GM12891 (cell line): ENCODE results near the gene NPEPPS.

Experiments used
- DNase-seq: peaks from one replicate; pipeline ENCODE4 v3.0.0; 2011; ENCODE audit warnings: low spot score; ENCODE audit not compliant: insufficient read length
- FAIRE-seq: peaks from 2 replicates; lab custom pipeline; 2011; peaks lifted over from hg19 to GRCh38; lab: Jason Lieb, UNC
- PAX5 ChIP-seq: IDR thresholded peaks from 2 replicates; pipeline ENCODE4 v1.6.1; 2011; ENCODE audit warnings: low read length, moderate library complexity, mild to moderate bottlenecking; ENCODE audit not compliant: insufficient read depth, severe bottlenecking
- POLR2A ChIP-seq: IDR thresholded peaks from 2 replicates; pipeline ENCODE4 v1.6.1; 2011; ENCODE audit warnings: low read depth, low read length, control low read depth
- POLR2AphosphoS5 ChIP-seq: IDR thresholded peaks from 2 replicates; pipeline ENCODE4 v1.6.1; 2011; ENCODE audit warnings: low read depth, low read length, control low read depth
- POU2F2 ChIP-seq: IDR thresholded peaks from 2 replicates; pipeline ENCODE4 v1.6.1; 2011; ENCODE audit warnings: low read depth, mild to moderate bottlenecking, control low read depth, low read length, moderate library complexity
- SPI1 ChIP-seq: IDR thresholded peaks from 2 replicates; pipeline ENCODE4 v1.6.1; 2011; ENCODE audit warnings: low read depth, low read length, control low read depth
- TAF1 ChIP-seq: IDR thresholded peaks from 2 replicates; pipeline ENCODE4 v1.6.1; 2011; ENCODE audit warnings: low read depth, low read length, control low read depth

The NPEPPS gene

DNA sequence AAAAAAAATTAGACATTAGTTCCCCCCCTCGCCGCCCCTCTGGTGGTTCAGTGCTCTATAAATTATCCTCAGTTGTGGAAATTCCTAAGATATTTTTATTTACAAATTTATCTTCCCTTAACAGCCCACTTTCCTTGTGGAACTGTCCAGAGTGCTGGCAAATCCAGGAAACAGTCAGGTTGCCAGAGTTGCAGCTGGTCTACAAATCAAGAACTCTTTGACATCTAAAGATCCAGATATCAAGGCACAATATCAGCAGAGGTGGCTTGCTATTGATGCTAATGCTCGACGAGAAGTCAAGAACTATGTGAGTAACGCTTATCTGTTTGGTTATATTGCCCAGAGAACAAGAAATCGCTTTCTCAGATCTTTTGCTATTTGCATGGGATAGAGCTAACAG, 121.7 kb downstream of the NPEPPS start:
- no peak for FAIRE-seq
- TF ChIP-seq TAF1 (no peak), SPI1 (no peak), POLR2A (no peak), POLR2AphosphoS5 (no peak), POU2F2 (no peak), PAX5 (no peak)
- DNase-seq = no peak

DNA sequence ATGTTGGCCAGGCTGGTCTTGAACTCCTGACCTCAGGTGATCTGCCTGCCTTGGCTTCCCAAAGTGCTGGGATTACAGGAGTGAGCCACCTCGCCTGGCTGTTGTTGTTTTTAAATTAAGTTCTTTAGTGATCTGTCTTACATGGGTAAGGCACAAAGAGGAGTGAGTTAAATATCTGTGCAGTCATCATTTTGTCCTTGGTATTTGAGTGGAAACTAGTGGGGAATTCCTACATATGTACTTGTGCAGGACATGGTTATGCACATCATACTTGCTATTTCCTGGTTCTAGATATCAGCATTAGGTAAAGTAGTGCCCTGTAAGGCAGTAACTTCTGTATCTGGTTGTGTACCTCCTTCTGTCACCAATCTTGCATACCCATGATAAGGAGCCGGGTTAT, 122.5 kb downstream of the NPEPPS start:
- TF ChIP-seq POU2F2 = no peak
- peak; percentile 9 for FAIRE-seq
- DNase-seq = no peak

DNA sequence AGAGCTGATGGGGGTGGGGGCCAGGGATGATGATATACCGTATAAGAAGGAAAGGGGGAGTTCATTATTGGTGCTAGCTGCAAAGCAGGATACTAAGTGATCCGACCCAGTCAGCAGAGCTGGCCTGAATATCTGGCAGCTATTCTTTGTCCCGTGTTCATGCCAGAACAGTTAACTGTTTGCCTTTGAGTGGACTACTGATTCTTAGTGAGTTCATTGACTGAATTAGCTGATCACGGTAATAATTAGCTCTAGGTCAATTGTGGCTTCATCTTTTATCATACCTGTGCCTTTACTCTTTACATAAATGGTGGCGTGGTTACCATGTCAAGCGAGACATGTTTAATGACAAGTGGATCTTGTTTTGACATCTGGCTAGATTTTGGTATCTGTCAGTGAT, 124.1 kb downstream of the NPEPPS start:
- FAIRE-seq (peak; percentile 35), DNase-seq (no peak)
- TF ChIP-seq PAX5 = no peak
- TF ChIP-seq POLR2A = no peak
- TF ChIP-seq POU2F2 = no peak
- no peak for TF ChIP-seq TAF1
- TF ChIP-seq SPI1 = no peak
- TF ChIP-seq POLR2AphosphoS5 = no peak

DNA sequence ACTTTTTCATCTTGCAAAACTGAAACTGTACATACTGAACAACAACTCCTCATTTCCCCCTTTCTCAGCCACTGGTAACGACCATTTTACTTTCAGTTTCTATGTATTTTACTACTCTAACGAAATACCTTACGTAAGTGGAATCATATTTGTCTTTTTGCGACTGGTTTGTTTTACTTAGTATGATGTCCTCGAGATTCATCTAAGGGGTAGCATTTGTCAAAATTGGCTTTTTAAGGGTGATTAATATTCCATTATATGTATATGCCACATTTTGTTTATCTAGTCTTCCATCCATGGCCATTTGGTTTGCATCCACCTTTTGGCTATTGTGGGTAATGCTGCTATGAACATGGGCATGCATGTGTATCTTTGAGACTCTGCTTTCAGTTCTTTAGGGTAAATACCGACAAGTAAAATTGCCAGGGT, 129.2 kb downstream of the NPEPPS start:
- DNase-seq = no peak
- no peak for TF ChIP-seq POLR2A
- TF ChIP-seq TAF1 = no peak
- peak; percentile 73 for TF ChIP-seq SPI1
- FAIRE-seq = peak; percentile 33

DNA sequence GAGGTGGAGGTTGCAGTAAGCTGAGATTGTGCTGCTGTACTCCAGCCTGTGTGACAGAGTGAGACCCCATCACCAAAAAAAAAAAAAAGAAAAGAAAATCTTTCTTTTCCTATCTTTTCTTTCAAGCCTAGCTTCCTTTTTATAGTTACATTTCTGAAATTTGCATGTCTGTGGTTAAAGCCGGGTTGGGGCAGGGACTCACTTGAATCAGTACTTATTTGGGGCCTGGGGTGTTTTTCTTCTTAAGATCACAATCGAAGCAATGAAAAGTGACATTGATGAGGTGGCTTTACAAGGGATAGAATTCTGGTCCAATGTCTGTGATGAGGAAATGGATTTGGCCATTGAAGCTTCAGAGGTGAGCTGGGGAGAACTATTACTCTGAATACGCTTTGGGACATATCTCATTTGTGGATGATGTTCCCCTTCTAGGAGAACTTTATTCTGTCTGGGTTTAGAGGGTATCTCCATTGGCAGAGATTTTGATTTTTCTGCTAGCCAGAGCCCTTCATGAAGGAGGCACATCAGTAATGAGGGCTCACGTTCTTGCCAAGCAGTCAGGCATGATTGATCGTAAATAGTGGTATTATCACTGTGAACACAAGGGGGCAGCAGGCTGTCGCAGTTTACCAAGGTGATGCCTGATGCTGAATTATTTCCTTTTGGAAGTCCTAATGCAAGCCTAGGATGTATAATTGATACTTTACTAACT, 133.2 kb downstream of the NPEPPS start:
- no peak for TF ChIP-seq POLR2A
- peak; percentile 56 for TF ChIP-seq POLR2AphosphoS5
- TF ChIP-seq PAX5 = peak; percentile 56
- no peak for TF ChIP-seq SPI1
- no peak for TF ChIP-seq TAF1
- TF ChIP-seq POU2F2 = peak; percentile 29; the same call in 1 of the 2 replicates
- peak; percentile 91 for FAIRE-seq
- DNase-seq = no peak

DNA sequence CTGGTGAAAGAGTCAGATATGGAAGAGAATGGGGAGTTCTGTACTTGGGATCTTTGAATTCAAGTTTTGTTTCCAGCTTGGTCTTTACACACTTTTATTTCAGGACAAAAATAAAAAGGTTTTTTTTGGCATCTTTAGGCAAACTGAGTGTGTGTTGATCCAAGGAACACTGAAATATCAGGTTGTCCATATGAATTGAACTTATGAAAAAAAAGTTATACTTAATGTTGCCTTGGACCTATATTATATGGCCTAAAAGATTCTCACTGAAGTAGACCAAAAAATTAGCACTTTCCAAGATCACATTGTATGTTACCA, 133.7 kb downstream of the NPEPPS start:
- DNase-seq = no peak
- FAIRE-seq = no peak
- TF ChIP-seq POLR2AphosphoS5 (no peak), POU2F2 (no peak), SPI1 (no peak), TAF1 (no peak), PAX5 (no peak), POLR2A (no peak)

DNA sequence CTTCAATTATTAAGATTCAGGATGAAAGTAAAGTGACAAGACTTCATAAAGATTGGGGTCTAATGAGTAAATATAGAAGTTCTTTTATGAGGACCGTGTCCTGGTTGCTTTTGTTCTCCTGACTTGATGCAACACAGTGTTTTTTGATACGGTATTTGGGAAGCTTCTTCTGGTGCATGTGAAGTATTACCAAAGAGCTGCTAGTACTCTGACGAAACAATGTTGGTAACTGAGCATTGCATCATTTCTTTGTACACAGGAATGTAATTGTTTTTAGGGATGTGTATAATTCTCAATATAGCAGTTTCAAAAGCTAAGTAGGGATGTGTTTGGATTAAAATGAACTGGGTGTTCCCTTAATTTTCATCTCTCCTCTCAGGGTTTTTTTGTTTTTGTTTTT, 134.7 kb downstream of the NPEPPS start:
- no peak for FAIRE-seq
- TF ChIP-seq POLR2AphosphoS5 = no peak
- TF ChIP-seq POLR2A = no peak
- TF ChIP-seq POU2F2 = no peak
- no peak for TF ChIP-seq PAX5
- TF ChIP-seq TAF1 = no peak
- TF ChIP-seq SPI1 = no peak
- no peak for DNase-seq

DNA sequence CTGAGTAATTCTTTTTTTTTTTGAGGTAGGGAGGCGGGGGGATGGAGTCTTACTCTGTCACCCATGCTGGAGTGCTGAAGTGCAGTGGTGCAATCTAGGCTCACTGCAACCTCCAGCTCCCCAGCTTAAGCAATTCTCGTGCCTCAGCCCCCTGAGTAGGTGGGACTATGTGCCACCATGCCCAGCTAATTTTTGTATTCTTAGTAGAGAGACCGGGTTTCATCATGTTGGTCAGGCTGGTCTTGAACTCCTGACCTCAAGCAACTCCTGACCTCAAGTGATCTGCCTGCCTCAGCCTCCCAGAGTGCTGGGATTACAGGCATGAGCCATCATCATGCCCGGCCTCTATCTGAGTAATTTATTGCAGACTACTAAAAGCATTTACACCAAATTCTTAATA, 138.2 kb downstream of the NPEPPS start:
- FAIRE-seq (no peak), DNase-seq (no peak)
- TF ChIP-seq POLR2A = no peak
- TF ChIP-seq TAF1 = no peak
- TF ChIP-seq POU2F2 = no peak
- TF ChIP-seq POLR2AphosphoS5 = no peak
- TF ChIP-seq PAX5 = no peak
- TF ChIP-seq SPI1 = no peak

DNA sequence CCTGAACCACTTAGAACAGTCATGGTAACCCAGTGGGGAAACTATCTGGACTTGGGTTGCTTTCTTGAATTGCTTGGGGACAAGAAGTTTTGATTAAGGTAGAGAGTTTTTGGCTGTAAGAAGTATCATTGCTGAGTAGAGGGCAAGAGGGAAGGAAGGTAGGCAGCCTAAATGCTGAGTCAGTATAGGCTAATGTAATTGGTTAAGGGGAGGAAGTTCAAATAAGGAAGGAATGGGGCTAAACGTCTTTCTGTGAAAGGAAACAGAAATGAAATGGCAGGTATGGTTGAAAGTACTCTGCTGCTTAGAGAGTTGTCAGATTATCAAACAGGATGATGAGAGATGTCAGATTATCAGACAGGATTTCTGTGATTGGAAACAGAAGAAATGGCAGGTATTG, 139.2 kb downstream of the NPEPPS start:
- DNase-seq (no peak), FAIRE-seq (no peak)
- TF ChIP-seq TAF1 (no peak), POLR2A (no peak), POU2F2 (no peak), PAX5 (no peak), POLR2AphosphoS5 (no peak), SPI1 (no peak)
